ENCODE measurements around the gene ATL2. TPM values are rescaled to one million over a fixed set of nuclear protein-coding genes. Genes with fewer than 3 reads are reported as not detected.

ATL2 gene
- total and polyA plus RNA-seq, 2 donors (not counting 1 experiment from before 2014, with no cell fraction given): 26.5 to 70.7 TPM

- Histone ChIP-seq H3K9ac (ENCODE audit: insufficient read depth, low read length) (no peak overlapping the region), H3K27ac (ENCODE audit: insufficient read depth, low read length) (no peak overlapping the region)
- no peak for TF ChIP-seq CTCF (conservative IDR thresholded peaks at IDR 0.05 in 1 of 2, IDR thresholded peaks at IDR 0.05 in 1 of 2; ENCODE audit: low read depth in 1 of 2, low read length in 2 of 2)
- TF ChIP-seq EZH2 (IDR thresholded peaks at IDR 0.05; ENCODE audit: low read length, missing control alignments): no peak
These were observed 59.3 kb downstream of the ATL2 start for GRCh38 chr2:38317725-38318124.

GRCh38 chr2:38315707-38316333 is 61.3 kb downstream of the ATL2 start:
- H3K27me3 ChIP-seq (ENCODE audit: control insufficient read depth, insufficient read depth, low read length): no peaks in the 10 kb centered on the region
- H3K4me1 ChIP-seq (ENCODE audit: control insufficient read depth, extremely low read depth, insufficient read depth, low read length): no peaks in the 10 kb centered on the region
- H3K9ac ChIP-seq (ENCODE audit: insufficient read depth, low read length): no peak overlapping the region
- H2AFZ ChIP-seq (ENCODE audit: low read length): no peak overlapping the region
- no peaks in the 10 kb centered on the region for H3K79me2 ChIP-seq (ENCODE audit: control insufficient read depth, insufficient read depth, low read length)
- H3K4me2 ChIP-seq (ENCODE audit: extremely low read depth, insufficient read depth, low read length): no peak overlapping the region
- TF ChIP-seq CTCF (conservative IDR thresholded peaks at IDR 0.05 in 1 of 2, IDR thresholded peaks at IDR 0.05 in 1 of 2; ENCODE audit: low read depth in 1 of 2, low read length in 2 of 2) (peak; percentile 65 to 74), EZH2 (IDR thresholded peaks at IDR 0.05; ENCODE audit: low read length, missing control alignments) (no peak)
- H4K20me1 ChIP-seq (ENCODE audit: control insufficient read depth, extremely low read depth, insufficient read depth, low read length): no peaks in the 10 kb centered on the region
- peaks cover 5% of the 10 kb centered on the region for H3K36me3 ChIP-seq (ENCODE audit: control insufficient read depth, insufficient read depth, low read length)
- H3K4me3 ChIP-seq (replicated peaks in 1 of 4; ENCODE audit: control extremely low read depth in 1 of 4, insufficient read depth in 1 of 4, low read depth in 3 of 4, low read length in 4 of 4): no peak overlapping the region
- peak; percentile 42 to 66 for DNase-seq (ENCODE audit: low read depth in 2 of 2)
- no peaks in the 10 kb centered on the region for H3K9me3 ChIP-seq (ENCODE audit: control insufficient read depth, insufficient read depth, low read depth, low read length)
- no peak overlapping the region for H3K27ac ChIP-seq (ENCODE audit: insufficient read depth, low read length)

More at GRCh38 chr2:38317725-38318124, 59.3 kb downstream of the ATL2 start:
- Histone ChIP-seq H3K4me3 (replicated peaks in 1 of 4; ENCODE audit: control extremely low read depth in 1 of 4, insufficient read depth in 1 of 4, low read depth in 3 of 4, low read length in 4 of 4) (no peak overlapping the region), H3K36me3 (ENCODE audit: control insufficient read depth, insufficient read depth, low read length) (peaks cover 5% of the 10 kb centered on the region), H3K4me1 (ENCODE audit: control insufficient read depth, extremely low read depth, insufficient read depth, low read length) (no peaks in the 10 kb centered on the region), H3K4me2 (ENCODE audit: extremely low read depth, insufficient read depth, low read length) (no peak overlapping the region), H2AFZ (ENCODE audit: low read length) (no peak overlapping the region), H3K79me2 (ENCODE audit: control insufficient read depth, insufficient read depth, low read length) (no peaks in the 10 kb centered on the region), H4K20me1 (ENCODE audit: control insufficient read depth, extremely low read depth, insufficient read depth, low read length) (no peaks in the 10 kb centered on the region), H3K9me3 (ENCODE audit: control insufficient read depth, insufficient read depth, low read depth, low read length) (no peaks in the 10 kb centered on the region), H3K27me3 (ENCODE audit: control insufficient read depth, insufficient read depth, low read length) (no peaks in the 10 kb centered on the region)
- DNase-seq (ENCODE audit: low read depth in 2 of 2): no peak

GRCh38 chr2:38308821-38309220 is 68.3 kb downstream of the ATL2 start:
- DNase-seq (ENCODE audit: low read depth in 2 of 2): no peak
- no peak overlapping the region for H3K9ac ChIP-seq (ENCODE audit: insufficient read depth, low read length)
- H3K4me1 ChIP-seq (ENCODE audit: control insufficient read depth, extremely low read depth, insufficient read depth, low read length): no peaks in the 10 kb centered on the region
- no peaks in the 10 kb centered on the region for H3K27me3 ChIP-seq (ENCODE audit: control insufficient read depth, insufficient read depth, low read length)
- no peaks in the 10 kb centered on the region for H3K9me3 ChIP-seq (ENCODE audit: control insufficient read depth, insufficient read depth, low read depth, low read length)
- H3K79me2 ChIP-seq (ENCODE audit: control insufficient read depth, insufficient read depth, low read length): no peaks in the 10 kb centered on the region
- H4K20me1 ChIP-seq (ENCODE audit: control insufficient read depth, extremely low read depth, insufficient read depth, low read length): no peaks in the 10 kb centered on the region
- no peak overlapping the region for H2AFZ ChIP-seq (ENCODE audit: low read length)
- no peaks in the 10 kb centered on the region for H3K36me3 ChIP-seq (ENCODE audit: control insufficient read depth, insufficient read depth, low read length)
- H3K27ac ChIP-seq (ENCODE audit: insufficient read depth, low read length): no peak overlapping the region
- H3K4me2 ChIP-seq (ENCODE audit: extremely low read depth, insufficient read depth, low read length): no peak overlapping the region
- no peak overlapping the region for H3K4me3 ChIP-seq (replicated peaks in 1 of 4; ENCODE audit: control extremely low read depth in 1 of 4, insufficient read depth in 1 of 4, low read depth in 3 of 4, low read length in 4 of 4)
- no peak for TF ChIP-seq CTCF (conservative IDR thresholded peaks at IDR 0.05 in 1 of 2, IDR thresholded peaks at IDR 0.05 in 1 of 2; ENCODE audit: low read depth in 1 of 2, low read length in 2 of 2)
- TF ChIP-seq EZH2 (IDR thresholded peaks at IDR 0.05; ENCODE audit: low read length, missing control alignments): no peak

Measured in fibroblast of lung (primary cell).